Measurements from ENCODE around the gene GYS2. TPM values are rescaled to one million over a fixed set of nuclear protein-coding genes. Genes with fewer than 3 reads are reported as not detected.

The GYS2 gene
- total RNA-seq, 1 donor from 2014 or later, result 0.98 TPM

- intact Hi-C loops (cut with DNase I), result no loop called here
- Histone ChIP-seq H3K9me3 (no peaks in the 10 kb centered on the region), H3K36me3 (peaks cover 0 to 14% of the 10 kb centered on the region in 2 donors), H3K4me3 (peak overlapping the region; percentile 73 to 96), H3K27ac (peak overlapping the region; percentile 74), H3K4me1 (peaks cover 52% of the 10 kb centered on the region), H3K27me3 (no peaks in the 10 kb centered on the region)
- TF ChIP-seq CTCF (IDR thresholded peaks at IDR 0.05), result no peak
- no peak for TF ChIP-seq POLR2A (IDR thresholded peaks at IDR 0.05)
- no peak for TF ChIP-seq POLR2AphosphoS5 (IDR thresholded peaks at IDR 0.05; ENCODE audit: insufficient read depth in 1 of 2, low read depth in 1 of 2)
- DNase-seq (ENCODE audit: extremely low spot score in 2 of 2), result no peak
Observed at GRCh38 chr12:21502164-21502496, 102.5 kb downstream of the GYS2 start.

- TF ChIP-seq POLR2AphosphoS5 (IDR thresholded peaks at IDR 0.05; ENCODE audit: insufficient read depth in 1 of 2, low read depth in 1 of 2) (peak; percentile 87 to 90), POLR2A (IDR thresholded peaks at IDR 0.05) (no peak), CTCF (IDR thresholded peaks at IDR 0.05) (no peak)
- Histone ChIP-seq H3K4me3 (peak within 1 kb of the TSS; percentile 73 to 96), H3K36me3 (peaks cover 0 to 18% of the 10 kb centered on the region in 2 donors), H3K9me3 (no peaks in the 10 kb centered on the region), H3K27ac (peak within 1 kb of the TSS; percentile 74), H3K4me1 (peaks cover 52% of the 10 kb centered on the region), H3K27me3 (no peaks in the 10 kb centered on the region)
- intact Hi-C loops (cut with DNase I), result no loop called here
- DNase-seq (ENCODE audit: extremely low spot score in 2 of 2), result peak; percentile 98 to 99
Observed at GRCh38 chr12:21501258-21502163, 103.1 kb downstream of the GYS2 start, which contains the start of the genes GOLT1B and RECQL. TSS of gene GOLT1B (plus strand) at chr12:21501789. CDS start at chr12:21501924, 135 bp downstream. TSS of gene RECQL (minus strand) at chr12:21501635. CDS start at chr12:21499570, 2,065 bp downstream.

GRCh38 chr12:21500786-21501257 lies 103.8 kb downstream of the GYS2 start:
- Histone ChIP-seq H3K9me3 (no peaks in the 10 kb centered on the region), H3K27me3 (no peaks in the 10 kb centered on the region), H3K36me3 (peaks cover 0 to 25% of the 10 kb centered on the region in 2 donors), H3K27ac (peak overlapping the region; percentile 67), H3K4me3 (peak overlapping the region; percentile 73 to 96), H3K4me1 (peaks cover 52% of the 10 kb centered on the region)
- intact Hi-C loops (cut with DNase I), result no loop called here
- DNase-seq (ENCODE audit: extremely low spot score in 2 of 2), result no peak
- TF ChIP-seq POLR2A (IDR thresholded peaks at IDR 0.05) (no peak), POLR2AphosphoS5 (IDR thresholded peaks at IDR 0.05; ENCODE audit: insufficient read depth in 1 of 2, low read depth in 1 of 2) (no peak), CTCF (IDR thresholded peaks at IDR 0.05) (no peak)

GRCh38 chr12:21499765-21500164 lies 104.9 kb downstream of the GYS2 start:
- intact Hi-C loops (cut with DNase I), result no loop called here
- no peak overlapping the region for H3K4me3 ChIP-seq
- peaks cover 49% of the 10 kb centered on the region for H3K4me1 ChIP-seq
- H3K9me3 ChIP-seq, result no peaks in the 10 kb centered on the region
- H3K27me3 ChIP-seq, result no peaks in the 10 kb centered on the region
- H3K36me3 ChIP-seq, result peaks cover 0 to 28% of the 10 kb centered on the region in 2 donors
- no peak for DNase-seq (ENCODE audit: extremely low spot score in 2 of 2)
- no peak overlapping the region for H3K27ac ChIP-seq
- TF ChIP-seq POLR2A (IDR thresholded peaks at IDR 0.05) (no peak), CTCF (IDR thresholded peaks at IDR 0.05) (no peak)

Other genes with a start within 250 kb of the GYS2 start
- gene IAPP, start 231.9 kb downstream of the GYS2 start, total RNA-seq, result not detected
- 13.5 TPM for gene PYROXD1, start 167.2 kb downstream of the GYS2 start, total RNA-seq
- gene RECQL, start 103.2 kb downstream of the GYS2 start, total RNA-seq, result 15.7 TPM
- gene GOLT1B, start 103.1 kb downstream of the GYS2 start, total RNA-seq, result 12.5 TPM
- not detected for gene SPX, start 78.6 kb downstream of the GYS2 start, total RNA-seq
- 183 TPM for gene LDHB, start 53.0 kb upstream of the GYS2 start, total RNA-seq
- 17.2 TPM for gene KCNJ8, start 169.9 kb upstream of the GYS2 start, total RNA-seq